C4-2B (cell line): Measurements from ENCODE around the gene MSX2.

Experiments
- H3K27ac ChIP-seq: fragments of 450-650 bp; 2 replicates; pipeline ENCODE4 v1.5.1; 2017
- ZFX ChIP-seq: fragments of 450-650 bp; IDR thresholded peaks from 2 replicates; pipeline ENCODE4 v1.6.1; 2017
- TF ChIP-seq, protein P1 (sequence below): fragments of 450-650 bp; conservative IDR thresholded peaks from 2 replicates; pipeline ENCODE4 v1.5.1; 2017; ENCODE audit warnings: mild to moderate bottlenecking

MSX2 gene

DNA sequence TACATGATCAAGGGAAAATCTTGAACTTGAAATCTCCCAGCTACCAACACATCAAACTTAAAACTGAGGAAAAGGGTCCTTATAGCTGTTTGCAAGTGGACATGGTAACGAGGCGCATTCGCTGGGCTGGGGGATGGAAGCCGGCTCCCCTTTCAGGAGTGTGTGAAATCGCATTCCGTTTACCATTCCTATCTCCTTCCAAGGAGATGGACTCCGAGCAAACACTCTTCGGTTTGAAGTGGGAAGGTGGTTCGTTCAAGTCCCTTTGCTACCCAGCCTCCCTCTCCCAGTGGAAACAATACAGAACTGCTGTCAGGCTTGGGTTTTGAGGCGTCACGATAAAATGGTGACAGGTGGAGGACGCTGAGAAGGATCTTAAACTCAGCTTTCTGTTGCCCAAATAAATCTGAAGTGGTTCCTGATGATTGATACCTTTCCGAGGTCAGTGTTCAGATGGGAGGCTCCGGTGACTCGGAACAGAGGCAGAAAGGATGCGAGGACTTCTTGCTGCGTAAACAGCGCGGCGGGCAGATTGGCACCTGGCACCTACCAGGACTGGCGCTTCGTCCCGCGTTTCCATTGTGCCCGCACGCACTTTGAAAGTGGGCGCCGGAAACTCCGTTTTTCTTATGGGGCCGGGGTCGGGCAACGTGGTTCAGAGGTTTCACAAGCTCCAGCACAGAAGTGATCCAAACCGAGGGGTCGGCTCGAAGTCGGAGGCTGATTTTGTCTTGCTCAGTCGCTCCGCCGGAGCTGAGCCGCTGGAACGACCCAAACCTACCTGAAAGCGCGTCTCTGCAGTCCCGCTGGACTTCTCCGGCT is 7.0 kb downstream of the MSX2 start:
- TF ChIP-seq, protein P1, sequence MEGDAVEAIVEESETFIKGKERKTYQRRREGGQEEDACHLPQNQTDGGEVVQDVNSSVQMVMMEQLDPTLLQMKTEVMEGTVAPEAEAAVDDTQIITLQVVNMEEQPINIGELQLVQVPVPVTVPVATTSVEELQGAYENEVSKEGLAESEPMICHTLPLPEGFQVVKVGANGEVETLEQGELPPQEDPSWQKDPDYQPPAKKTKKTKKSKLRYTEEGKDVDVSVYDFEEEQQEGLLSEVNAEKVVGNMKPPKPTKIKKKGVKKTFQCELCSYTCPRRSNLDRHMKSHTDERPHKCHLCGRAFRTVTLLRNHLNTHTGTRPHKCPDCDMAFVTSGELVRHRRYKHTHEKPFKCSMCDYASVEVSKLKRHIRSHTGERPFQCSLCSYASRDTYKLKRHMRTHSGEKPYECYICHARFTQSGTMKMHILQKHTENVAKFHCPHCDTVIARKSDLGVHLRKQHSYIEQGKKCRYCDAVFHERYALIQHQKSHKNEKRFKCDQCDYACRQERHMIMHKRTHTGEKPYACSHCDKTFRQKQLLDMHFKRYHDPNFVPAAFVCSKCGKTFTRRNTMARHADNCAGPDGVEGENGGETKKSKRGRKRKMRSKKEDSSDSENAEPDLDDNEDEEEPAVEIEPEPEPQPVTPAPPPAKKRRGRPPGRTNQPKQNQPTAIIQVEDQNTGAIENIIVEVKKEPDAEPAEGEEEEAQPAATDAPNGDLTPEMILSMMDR = no peak
- TF ChIP-seq ZFX = no peak
- H3K27ac ChIP-seq = no peak overlapping the region

DNA sequence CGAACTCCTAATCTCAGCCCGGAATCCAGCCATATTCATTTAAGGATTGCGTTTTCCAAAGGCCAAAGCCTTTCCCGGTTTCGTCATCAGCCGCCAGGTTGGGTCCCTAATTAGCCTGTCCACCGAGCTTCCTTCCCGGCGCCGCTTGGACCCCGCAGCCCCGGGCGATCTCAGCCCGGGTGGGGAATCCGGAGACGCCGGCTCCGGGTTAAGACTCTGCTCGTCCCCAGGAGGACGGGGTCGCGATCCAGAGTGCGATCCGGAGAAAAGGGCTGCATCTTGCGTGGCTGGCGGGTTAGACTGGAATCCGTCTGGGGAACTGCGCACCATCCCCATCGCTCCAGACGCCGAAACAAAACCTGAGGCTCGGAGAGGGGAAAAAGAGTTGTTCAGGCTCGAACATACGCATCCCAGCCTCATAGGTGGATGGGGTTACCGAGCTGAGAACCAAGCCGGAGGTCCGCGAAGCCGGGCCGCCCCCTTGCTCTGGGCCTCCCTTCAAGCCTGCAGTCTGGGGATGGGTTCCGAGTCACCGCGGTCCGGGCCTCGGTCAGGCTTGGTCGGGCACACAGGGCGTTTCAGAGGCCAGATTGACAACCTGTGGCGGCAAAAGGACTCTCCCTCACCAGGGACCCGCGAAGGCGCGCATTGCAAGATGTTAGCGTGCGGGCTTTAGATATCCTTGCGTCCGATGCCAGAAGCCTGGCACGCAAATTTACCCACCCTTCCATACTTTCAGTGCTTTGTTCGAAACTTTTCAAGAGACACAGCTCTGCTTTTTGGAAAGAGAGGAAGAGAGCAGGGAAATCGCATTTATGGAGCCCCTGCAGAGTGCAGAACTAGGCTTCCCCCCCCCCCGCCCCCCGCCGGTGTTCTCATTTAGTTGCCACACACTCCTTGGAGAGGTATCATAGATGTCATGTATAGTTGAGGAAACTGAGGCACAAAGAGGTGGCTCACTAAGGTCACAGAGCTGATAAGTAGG is 7.9 kb downstream of the MSX2 start:
- TF ChIP-seq, protein P1 = no peak
- no peak for TF ChIP-seq ZFX
- no peak overlapping the region for H3K27ac ChIP-seq

DNA sequence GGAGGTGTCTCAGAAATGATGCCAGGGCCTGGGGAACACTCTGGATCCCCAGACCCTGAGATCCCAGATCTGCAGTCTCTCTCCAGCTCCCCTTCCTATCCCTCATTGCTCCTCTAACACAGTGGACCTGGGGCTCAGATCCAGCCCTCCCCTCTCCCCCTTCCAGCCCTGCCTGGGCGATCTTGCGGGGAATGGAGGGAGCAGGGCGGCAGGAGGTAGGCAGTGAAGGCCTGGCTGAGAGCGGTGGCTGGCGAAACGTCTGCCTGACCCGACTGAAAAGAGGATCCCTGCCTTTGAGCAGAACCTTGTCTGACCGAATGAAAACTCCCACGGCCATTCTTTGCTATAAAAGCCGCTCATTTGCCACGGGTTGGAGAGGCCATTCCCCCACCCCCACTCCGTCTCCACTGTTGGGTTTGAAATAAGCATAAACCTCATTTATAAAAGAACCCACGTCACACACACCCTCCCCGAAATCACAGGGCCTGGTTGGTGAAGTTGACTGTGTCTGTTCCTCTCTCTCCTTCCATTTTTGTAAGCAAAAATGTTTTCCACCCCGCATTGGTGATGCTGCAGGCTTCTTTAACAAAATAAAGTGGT is 8.8 kb downstream of the MSX2 start:
- no peak overlapping the region for H3K27ac ChIP-seq

GRCh38 chr5:174733836-174734235 is 9.5 kb downstream of the MSX2 start:
- H3K27ac ChIP-seq = no peak overlapping the region
- no peak for TF ChIP-seq ZFX
- TF ChIP-seq, protein P1 = no peak

More for the DNA sequence above, 8.8 kb downstream of the MSX2 start:
- TF ChIP-seq ZFX = no peak
- TF ChIP-seq, protein P1 = no peak

GRCh38 chr5:174734571-174735497 is 10.5 kb downstream of the MSX2 start:
- H3K27ac ChIP-seq = no peak overlapping the region

More at GRCh38 chr5:174734571-174735497, 10.5 kb downstream of the MSX2 start:
- no peak for TF ChIP-seq ZFX
- TF ChIP-seq, protein P1 = no peak
